NCI-H2171 (cell line): ENCODE data around the gene GOSR2.
A peak's percentile ranks its signal among the peaks of the same experiment; 100 is the strongest.
"Not testable (repeated sequence)": the region's sequence is repeated elsewhere in the genome, so short reads cannot be mapped to it uniquely, and the experiment has no call there.

Experiments used
- DNase-seq: peaks from one replicate; lab custom pipeline; 2025; lab: John Stamatoyannopoulos, UW

GOSR2 gene

DNA sequence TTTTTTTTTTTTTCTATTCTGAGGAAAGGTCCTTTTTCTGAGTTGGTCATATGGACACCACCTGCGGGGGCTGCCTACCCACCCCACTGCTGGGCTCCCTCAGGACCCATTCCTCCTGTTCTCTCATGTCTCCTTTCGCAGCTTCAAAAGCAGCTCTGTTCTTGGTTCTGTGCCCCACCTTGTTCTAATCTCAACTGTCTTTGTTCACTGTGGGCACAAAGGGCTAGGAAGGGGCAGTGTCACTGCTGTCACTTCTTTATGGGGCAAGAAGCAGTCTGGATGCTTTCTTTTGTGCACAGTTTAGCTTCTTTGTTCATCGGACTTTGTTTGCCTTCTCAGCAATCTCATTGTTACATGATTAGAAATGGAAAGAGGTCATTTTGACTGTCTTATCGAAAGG lies 7.1 kb downstream of the GOSR2 start:
- DNase-seq: no peak

DNA sequence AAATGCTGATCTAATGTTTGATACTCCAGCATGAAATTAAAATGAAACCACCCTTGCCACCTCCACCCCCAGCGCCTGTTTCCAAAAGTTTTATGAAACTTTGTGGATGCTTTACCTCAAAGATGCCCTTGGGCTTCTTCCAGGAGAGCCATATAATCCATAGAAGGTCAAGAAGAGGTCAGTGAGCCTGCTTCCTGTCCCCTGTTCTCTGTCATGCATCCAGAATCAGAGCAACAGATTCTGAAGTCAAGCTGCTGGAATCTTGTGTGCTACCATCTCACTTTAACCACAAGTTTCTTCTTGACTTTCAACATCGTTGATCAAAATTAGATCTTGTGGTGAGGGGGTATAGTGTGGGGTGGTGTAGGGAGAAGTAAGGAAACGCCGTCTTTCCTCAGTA lies 8.6 kb downstream of the GOSR2 start:
- no peak for DNase-seq

DNA sequence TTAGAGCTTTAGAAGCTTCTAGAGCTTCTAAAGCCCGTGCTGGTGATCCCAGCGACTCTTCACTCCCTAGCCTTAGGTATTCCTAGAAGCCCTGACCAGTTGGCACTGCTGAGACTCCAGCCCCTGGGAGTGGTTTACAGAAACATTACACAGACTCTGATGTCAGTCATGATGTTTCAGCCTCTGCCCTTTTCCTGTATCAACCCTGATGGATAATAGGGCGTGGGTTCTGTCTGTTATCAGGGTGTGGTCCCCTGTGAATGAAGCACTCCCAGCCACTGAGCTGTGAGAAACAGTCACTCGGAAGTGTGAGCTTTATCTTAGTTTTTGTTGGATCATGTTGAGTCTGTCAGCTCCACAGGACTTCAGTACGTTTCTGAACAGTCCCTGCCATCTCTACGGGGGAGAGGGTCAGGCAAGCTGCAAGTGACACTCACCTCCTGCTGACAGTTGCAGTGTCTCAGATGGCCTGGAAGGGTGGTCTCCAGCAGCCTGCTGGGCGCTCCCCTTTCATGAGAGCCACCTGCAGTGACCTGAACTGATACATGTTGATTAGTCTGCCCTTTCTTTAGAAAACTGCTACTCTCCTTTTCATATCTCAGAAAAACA lies 12.8 kb downstream of the GOSR2 start:
- no peak for DNase-seq

DNA sequence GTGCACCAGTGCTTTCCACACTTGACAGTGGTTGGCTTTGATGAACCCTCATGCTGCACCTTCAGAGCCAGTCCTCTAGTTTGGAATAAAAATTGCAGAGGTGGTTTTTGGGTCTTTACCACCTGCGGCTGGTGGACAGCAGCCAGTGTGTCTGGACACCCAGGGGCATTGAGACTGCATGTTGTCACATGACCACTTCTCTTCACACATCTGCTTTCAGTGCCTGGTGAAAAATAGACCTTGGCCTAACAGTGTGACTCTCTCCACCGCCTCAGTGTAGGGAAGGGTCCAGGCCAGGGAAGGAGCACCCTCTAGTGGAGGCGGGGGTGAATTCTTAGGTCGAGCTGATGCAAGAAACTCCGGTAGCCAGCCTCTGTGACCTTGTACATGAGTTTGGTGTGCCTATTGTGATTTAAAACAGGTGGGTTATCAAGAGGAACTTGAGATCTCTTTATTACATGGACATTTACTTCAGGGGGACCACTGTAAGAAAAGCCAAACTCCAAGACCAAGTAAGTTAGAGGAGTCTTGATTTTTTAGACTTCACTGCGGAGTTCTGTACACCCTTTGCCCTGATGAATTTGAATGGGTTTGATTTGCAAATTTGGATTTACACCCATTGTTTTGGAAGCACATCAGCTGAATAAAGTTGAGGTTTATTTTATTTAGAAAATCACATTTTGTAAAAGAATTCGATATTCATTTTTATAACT lies 17.9 kb downstream of the GOSR2 start:
- DNase-seq: peak; percentile 50

DNA sequence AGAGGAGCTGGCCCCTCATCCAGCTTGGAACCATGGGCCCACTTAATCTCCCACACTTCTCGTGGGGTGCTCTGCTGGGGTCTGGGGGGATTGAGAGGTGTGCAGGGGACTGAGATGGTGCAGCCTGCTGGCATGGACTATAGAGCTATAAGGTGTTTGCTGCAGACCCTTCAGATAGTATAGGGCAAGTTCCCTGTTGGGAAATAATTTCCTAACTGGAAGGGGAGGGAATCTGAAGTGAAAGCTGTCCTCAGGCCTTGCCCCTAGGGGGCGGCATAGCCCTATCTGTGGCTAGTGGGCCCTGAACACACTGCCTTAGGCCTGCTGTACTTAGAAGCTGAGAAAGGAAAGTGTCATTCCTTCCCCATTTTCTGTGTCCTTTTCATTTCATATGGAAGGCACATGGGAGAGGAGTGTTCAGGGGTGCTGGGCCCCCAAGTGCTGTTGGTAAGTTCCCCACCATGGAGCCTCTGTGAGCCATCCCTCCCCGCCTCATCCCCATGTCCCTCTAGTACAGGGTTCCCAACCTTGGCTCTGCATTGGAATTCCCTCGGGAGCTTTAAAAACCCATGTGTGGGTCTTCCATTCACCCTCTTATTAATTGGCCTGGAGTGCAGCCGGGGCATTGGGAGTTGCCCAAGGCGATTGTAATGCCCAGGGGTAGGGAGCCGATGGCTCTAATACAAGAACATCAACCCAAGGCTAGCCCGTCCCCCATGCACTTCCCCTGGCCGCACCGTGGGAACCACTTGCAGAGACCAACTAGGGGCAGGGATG lies 19.7 kb downstream of the GOSR2 start:
- peak; percentile 41 for DNase-seq

DNA sequence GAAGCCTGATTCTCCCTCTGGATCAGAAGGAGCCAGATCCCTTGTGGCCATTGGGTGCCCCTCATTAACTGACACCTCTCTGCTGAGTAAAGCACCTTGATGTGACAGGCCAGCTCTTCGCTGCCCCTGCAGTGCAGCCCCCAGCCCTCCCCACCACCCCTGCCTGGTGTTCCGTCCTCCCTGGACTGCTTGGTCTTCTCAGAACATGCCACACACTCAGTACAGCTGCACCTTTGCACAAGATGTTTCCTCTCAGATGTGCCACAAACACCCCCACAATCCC lies 20.2 kb downstream of the GOSR2 start:
- DNase-seq: no peak

DNA sequence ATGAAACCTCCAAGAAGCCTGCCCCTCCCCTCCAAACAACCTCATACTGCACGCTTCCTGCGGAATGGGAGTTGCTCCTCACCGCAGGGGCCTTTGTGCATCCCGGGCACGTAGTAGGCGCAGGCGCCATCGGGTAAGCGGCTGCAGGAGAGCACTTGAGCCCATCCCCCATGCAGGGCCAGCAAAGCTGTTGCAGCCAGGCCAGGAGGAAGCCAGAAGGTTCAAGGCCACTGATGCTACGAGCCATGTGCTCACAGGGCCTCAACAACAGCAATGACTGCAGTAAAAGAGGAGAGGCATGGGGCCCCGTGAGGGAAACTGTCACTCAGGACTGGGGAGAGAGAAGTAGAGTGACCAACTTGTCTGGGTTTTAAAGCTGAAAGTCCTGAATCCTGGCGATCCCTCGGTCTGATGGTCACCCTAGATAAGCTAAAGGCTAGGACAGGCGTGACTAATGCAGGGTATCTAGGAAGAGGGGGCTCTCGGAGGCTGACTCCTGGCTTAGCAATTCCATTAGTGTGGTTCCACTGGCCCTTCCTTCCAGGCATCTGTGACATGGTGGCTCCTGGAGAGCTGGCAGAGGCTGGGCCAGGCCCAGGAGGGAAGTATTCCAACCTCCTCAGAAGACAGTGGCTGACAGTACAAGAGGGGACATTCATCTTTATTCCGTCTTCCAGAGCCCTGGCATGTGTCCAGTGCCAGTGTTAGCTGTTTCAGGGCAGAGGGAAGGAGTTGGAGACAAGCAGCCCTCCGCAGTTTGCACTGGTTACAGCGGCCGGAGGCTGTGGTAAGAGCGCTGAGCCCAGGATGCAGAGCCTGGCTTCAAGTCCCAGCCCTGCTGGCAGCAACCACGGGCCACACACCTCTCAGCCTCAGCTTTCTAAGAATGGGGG lies 20.8 kb downstream of the GOSR2 start:
- DNase-seq: no peak

DNA sequence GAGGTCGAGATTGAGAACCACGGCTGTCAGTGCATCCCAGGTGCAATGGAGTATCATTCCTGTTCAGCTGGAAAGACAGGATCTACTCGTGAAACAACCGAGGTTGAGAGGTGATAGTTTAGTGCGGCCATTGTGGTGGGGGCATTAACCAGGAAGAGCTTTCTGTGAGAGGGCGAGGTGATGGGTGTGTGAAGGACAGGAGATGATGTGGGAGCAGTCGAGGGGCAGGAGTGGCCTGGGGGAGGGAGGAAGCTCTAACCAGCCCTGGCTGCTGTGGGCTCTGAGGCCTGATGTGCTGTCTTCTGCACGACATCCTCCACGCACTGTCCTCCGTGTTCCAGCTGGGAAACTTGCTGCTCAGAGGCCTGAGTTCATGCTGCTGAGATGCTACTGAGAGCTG lies 22.0 kb downstream of the GOSR2 start:
- DNase-seq: no peak

DNA sequence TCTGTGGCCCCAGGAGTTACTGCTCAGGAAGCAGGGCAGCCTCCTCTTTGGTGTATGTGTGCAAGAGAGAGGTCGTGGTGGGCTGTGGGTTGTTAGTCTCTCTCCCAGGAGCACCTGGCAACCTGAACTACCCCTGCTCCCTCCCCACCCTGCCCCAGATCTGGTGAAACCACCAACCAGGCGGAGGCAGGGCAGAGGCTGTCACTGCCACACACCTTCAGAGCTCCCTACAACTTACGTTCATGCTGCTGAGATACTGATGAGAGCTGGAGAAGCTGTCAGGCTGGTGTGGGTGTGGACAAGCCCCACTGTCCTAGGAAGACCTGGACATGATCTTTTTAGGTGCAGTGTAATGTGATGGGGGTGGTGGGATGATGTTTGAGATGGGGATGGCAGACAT lies 24.3 kb downstream of the GOSR2 start:
- DNase-seq: no peak

DNA sequence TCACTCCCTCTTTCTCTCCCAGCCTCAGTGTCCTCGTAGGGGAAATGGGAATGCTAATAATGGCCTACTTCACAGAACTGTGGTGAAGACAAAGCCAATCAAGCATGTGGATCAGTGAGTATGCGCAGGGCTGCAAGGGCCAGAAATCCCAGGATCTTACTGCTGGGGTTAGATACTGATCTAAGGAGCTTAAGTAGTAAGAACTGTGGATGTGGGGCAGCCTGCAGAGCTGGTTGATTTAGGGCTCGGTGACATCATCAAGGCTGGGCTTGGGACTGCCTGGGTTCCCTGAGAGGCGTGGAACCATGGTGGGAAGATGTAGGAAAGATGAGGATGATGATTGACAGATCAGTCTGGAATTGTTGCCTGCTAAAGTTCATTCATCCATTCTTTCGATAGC lies 25.6 kb downstream of the GOSR2 start:
- DNase-seq: no peak

DNA sequence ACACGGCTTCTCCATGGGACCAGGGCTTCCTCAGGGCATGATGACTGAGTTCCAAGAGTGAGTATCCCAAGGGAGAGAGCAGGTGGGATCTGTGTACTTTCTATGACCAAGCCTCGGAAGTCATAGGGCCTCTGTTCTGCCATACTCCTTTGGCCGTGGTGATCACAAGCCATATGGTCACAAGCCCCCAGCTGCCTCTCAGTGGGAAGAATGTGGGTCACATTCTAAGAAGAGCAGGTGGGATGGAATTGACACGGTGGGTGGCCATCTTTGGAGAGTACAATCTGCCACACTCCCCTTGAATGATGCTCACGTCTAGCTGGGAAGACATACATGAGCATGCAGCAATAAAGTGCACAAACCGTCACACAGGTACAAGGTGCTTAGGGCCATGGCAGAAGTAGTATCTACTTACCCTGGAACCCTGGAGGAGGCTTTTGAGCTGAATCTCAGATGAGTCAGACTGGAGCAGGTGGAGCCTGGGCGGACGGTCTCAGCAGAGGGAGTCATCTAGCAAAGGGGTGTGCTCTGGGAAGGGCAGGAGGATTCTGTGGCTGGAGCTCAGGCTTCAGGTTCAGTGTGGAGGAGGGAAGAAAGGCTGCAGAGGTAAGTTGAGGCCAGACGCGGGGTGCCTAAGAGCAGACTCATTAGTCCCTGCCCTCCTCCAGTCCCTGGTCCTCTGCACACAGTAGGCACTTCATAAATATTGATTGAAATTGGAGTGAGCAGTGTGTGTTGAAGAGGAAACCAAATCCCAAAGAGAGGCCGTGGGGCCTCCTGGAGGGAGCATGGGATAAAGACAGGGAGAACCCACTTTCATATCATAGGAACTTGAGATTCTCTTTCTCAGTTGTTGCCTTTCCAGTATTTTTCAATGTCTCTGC lies 26.6 kb downstream of the GOSR2 start:
- no peak for DNase-seq

DNA sequence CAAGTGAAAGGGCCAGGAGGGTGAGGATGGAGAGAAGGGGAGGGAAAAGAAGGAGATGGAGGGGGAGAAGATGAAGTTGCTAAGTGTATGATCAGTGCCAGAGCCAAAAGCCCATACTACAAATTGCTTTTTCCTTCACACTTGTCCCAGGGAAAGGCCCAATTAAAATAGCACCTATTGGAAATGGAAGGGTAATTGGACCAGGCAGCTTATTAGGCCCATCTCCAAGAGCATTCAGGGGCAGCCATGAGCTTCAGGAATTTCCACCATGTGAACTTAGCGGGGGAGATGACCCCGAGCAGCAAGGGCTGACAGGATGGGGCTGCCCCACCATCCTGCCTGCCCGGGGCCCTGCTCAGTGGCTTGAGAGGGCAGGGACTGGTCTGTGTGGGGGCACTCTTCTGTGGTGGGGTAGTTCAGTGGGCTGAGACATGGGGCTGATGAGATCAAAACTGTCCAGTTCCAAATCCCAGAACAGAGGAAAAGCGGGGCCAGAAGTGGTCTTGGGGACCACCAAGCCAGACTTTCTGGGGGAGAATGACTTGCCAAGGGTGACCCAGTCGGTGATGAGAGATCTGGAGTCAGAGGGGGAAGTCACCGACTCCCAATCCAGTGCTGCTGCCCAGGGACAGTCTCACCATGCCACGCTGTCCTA lies 27.5 kb downstream of the GOSR2 start:
- no peak for DNase-seq

DNA sequence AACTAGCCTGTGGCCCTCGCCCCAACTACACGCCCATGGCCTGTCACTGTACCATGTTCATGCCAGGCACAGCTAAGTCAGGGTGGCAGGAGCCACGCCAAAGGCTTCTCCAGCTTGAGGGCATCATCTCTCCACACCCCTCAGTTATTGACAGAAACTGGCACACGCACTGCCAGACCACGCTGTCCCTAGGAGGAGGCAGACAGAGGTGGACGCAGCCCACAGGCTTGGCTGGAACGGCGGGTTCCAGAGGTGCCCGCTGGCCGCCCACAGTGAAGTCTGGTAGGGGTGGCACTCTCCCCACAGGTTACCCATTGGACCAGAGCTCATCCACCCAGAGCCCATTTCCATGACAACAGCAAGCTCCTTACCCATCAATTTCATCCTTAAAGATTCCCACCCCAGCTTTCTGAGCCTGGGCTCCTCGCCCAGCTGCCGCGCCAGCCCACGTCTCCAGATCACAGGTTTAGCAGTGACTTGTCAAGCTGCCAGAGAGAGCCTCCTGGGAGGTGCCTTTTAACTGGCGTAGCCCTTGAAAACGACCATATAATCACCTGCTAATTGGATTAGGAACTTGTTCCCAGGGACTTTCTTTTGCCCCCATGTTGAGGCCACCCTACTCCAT lies 28.1 kb downstream of the GOSR2 start:
- DNase-seq: peak; percentile 42

DNA sequence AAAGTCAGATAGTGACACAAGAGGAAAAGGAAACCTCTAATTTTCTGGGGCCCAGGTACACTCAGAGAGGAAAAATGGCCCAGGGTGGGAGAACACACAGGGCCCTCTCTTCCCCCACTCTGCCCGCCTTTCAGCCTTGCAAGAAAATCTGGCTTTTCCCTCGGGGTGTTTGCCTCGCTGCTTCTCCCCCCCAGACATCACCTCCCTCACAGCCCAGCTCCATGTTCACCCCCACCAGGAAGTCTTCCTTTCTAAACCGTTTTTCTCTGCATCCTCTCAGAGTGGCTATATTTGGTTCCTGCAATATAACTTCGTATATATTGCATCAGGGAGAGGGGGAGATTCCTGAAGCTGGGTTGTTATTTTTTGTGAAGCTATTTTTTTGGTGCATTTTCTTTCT lies 28.7 kb downstream of the GOSR2 start:
- DNase-seq: no peak

DNA sequence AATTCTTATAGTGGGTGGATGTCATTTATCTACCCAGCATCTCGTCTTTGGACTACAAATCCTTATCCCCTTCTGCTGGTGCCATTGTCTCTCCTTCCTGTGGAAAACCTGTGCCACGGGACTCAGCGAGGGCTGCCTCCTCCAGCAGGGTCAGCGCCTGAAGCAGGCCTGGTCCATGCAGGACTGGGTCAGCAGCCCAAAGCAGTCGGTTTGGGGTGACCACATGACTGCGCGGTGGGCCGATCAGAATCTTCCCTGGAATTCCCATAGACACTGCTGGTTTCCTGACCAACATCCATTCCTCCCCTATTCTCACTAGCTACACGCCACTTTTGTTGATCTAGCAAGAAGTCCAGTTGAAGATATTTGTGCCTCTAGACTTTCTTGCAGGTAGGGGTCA lies 29.2 kb downstream of the GOSR2 start:
- no peak for DNase-seq

DNA sequence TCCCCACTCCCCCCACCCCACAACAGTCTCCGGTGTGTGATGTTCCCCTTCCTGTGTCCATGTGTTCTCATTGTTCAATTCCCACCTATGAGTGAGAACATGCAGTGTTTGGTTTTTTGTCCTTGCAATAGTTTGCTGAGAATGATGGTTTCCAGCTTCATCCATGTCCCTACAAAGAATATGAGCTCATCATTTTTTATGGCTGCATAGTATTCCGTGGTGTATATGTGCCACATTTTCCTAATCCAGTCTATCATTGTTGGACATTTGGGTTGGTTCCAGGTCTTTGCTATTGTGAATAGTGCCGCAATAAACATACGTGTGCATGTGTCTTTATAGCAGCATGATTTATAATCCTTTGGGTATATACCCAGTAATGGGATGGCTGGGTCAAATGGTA lies 30.2 kb downstream of the GOSR2 start:
- DNase-seq: not testable (repeated sequence)

DNA sequence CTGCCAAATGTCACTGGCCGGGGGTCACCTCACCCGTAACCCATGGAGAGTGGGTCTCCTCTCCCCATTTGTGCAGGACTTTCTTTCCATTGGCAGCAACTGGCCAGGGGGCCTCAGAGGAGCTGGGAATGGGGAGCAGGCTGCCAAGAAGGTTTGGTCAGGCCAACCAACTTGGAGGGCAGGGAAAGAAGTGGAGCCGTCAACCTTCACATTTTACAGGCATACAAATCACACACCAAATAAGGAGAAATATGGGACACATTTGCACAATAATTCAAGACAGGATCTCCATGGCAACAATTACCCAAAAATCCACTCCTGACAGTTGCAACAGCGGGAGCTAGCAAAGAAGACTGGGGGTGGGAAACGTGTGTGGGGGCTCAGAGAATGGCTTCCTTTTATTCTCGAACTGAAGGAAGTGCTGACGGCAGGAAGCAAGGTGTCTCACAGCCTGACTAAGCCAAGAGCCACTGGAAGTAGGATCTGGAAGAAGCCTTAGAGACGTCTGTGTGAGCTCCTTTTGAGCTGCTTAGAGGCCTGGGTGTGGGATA lies 35.2 kb downstream of the GOSR2 start:
- DNase-seq: no peak

DNA sequence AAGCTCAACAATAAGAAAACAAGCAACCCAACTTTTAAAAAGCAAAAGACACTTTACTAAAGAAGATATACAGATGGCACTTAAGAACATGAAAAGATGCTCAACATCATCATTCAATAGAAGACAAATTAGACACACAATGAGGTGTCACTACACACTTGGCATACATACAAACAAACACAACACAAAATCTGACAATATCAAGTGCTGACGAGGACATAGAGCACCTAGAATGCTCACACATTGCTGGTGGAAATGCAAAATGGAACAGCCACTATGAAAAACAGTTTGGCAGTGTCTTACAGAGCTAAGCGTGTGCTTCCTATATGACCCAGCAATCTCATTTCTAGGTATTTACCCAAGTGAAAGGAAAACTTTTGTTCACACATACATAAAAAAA lies 37.2 kb downstream of the GOSR2 start:
- no peak for DNase-seq

DNA sequence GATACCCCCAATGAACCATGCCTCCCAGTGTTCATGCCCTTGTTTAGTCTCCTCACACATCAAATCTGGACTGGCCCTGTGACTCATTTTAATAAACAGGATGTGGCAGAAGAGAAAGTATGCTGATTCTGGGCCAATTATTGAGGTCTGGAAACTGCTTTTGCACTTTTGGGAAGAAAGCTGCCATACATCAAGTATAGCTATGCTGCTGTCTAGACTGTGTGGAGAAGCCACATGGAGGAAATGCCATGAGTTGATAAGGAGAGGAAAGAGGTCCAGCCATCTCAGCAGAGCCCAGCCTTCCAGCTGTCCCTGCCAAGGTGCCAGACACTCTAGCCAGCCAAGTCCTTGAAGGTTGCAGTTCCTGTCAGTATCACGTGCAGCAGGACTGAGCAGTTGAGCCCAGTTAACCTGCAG lies 39.4 kb downstream of the GOSR2 start:
- no peak for DNase-seq

DNA sequence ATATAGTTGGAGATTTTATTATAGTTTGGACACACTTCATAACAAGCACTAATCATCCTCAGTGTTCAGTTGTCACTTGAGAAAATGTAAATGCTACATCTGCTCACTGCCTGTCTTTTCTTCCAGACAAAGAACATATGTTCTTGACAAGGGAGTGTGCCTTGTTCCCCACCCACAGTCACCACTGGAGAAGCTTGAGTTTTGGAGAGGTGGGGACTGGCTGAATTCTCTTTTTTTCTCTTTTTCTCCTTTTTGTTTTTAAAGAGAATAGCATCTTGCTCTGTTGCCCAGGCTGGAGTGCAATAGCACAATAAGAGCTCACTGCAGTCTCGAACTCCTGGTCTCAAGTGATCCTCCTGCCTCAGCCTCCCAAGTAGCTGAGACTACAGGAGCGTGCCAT lies 40.6 kb downstream of the GOSR2 start:
- no peak for DNase-seq
